Measurements from ENCODE around the gene ZCCHC8.
"Not testable (repeated sequence)": the region's sequence is repeated elsewhere in the genome, so short reads cannot be mapped to it uniquely, and the experiment has no call there.

The ZCCHC8 gene

DNA sequence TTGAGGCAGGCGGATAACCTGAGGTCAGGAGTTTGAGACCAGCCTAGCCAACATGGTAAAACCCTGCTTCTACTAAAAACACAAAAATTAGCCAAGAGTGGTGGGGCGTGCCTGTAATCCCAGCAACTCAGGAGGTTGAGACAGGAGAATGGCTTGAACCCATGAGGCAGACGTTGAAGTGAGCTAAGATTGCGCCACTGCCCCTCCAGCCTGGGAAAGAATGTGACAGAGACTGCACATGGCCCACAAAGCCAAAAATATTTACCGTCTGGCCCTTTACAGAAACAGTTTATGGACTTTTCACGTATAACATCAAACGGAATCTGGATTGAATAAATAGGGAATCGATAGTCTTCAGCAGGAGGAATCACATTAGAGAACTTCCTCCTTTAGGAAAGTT lies 22.5 kb upstream of the ZCCHC8 start:
- peak in 1 of 2 experiments; percentile 41 for DNase-seq (ENCODE audit: low read depth in 1 of 2, low spot score in 1 of 2)

GRCh38 chr12:122520676-122521075 lies 19.9 kb upstream of the ZCCHC8 start:
- DNase-seq (ENCODE audit: low read depth in 1 of 2, low spot score in 1 of 2): no peak
- in situ Hi-C loops (cut with HindIII; ENCODE audit: low pct_unique_long_range_greater_than_20kb, low sequenced_read_pairs): no loop called here
- no peak for TF ChIP-seq JUND (IDR thresholded peaks at IDR 0.05; ENCODE audit: low read depth)

More for the DNA sequence above, 22.5 kb upstream of the ZCCHC8 start:
- TF ChIP-seq JUND (IDR thresholded peaks at IDR 0.05; ENCODE audit: low read depth): no peak
- in situ Hi-C loops (cut with HindIII; ENCODE audit: low pct_unique_long_range_greater_than_20kb, low sequenced_read_pairs): no loop called here

DNA sequence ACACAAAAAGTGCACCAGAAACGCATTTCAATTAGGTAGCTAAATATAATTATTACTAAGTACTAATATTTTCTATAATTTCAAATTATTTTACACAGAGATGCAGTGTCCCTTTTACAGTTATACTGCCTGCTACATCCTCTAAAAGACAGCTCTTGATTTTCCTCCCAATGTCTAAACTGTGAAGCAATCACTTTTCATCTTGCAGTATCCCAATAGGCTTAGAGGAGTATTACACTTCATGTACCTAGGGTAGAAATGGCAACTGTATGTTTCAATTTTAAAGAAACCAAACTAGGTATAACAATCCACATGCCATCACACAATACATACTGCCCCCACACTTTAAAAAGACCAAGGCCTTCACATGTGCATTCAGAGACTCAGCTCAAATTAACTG lies 18.7 kb upstream of the ZCCHC8 start:
- no peak for DNase-seq (ENCODE audit: low read depth in 1 of 2, low spot score in 1 of 2)
- in situ Hi-C loops (cut with HindIII; ENCODE audit: low pct_unique_long_range_greater_than_20kb, low sequenced_read_pairs): no loop called here
- TF ChIP-seq JUND (IDR thresholded peaks at IDR 0.05; ENCODE audit: low read depth): no peak

GRCh38 chr12:122518908-122519307 lies 18.2 kb upstream of the ZCCHC8 start:
- TF ChIP-seq JUND (IDR thresholded peaks at IDR 0.05; ENCODE audit: low read depth): no peak
- no peak for DNase-seq (ENCODE audit: low read depth in 1 of 2, low spot score in 1 of 2)
- in situ Hi-C loops (cut with HindIII; ENCODE audit: low pct_unique_long_range_greater_than_20kb, low sequenced_read_pairs): no loop called here

- DNase-seq (ENCODE audit: low read depth in 1 of 2, low spot score in 1 of 2): no peak
- in situ Hi-C loops (cut with HindIII; ENCODE audit: low pct_unique_long_range_greater_than_20kb, low sequenced_read_pairs): no loop called here
- TF ChIP-seq JUND (IDR thresholded peaks at IDR 0.05; ENCODE audit: low read depth): no peak
These were observed 17.1 kb upstream of the ZCCHC8 start for GRCh38 chr12:122517877-122518276.

DNA sequence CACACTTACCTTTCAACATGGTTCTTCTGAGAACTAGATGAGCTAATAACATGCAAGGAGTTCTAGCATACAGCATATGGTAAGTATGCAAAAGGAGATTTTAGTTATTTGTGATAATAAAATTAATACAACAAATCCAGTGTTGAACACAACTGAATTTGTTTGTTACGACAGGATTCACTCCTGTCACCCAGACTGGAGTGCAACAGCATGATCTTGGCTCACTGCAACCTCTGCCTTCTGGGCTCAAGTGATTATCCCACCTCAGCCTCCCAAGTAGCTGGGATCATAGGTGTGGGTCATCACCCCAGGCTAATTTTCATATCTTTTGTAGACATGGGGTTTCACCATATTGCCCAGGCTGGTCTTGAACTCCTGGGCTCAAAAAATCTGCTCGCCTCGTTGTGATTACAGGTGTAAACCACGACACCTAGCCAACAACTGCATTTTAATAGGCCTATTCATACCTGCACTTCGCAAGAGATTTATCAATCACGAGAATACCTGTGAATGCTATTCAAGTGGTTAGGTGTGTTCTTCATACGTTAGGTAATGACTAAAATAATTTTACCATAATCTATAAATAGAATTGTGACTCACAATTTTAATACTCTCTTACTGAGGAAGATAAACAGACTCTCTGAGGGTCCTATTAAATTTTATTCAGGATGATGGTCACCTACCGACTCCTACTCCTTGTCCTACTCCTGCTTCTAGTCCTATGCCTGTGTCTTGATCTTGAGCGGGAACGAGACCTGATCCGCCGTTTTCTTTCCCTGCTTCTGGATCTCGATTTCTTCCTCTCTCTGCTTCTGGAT lies 16.0 kb upstream of the ZCCHC8 start:
- TF ChIP-seq JUND (IDR thresholded peaks at IDR 0.05; ENCODE audit: low read depth): no peak
- in situ Hi-C loops (cut with HindIII; ENCODE audit: low pct_unique_long_range_greater_than_20kb, low sequenced_read_pairs): no loop called here
- DNase-seq (ENCODE audit: low read depth in 1 of 2, low spot score in 1 of 2): no peak

- in situ Hi-C loops (cut with HindIII; ENCODE audit: low pct_unique_long_range_greater_than_20kb, low sequenced_read_pairs): no loop called here
- no peak for TF ChIP-seq JUND (IDR thresholded peaks at IDR 0.05; ENCODE audit: low read depth)
- DNase-seq (ENCODE audit: low read depth in 1 of 2, low spot score in 1 of 2): no peak
These were observed 14.5 kb upstream of the ZCCHC8 start for GRCh38 chr12:122515275-122515674.

- no peak for DNase-seq (ENCODE audit: low read depth in 1 of 2, low spot score in 1 of 2)
- in situ Hi-C loops (cut with HindIII; ENCODE audit: low pct_unique_long_range_greater_than_20kb, low sequenced_read_pairs): no loop called here
- TF ChIP-seq JUND (IDR thresholded peaks at IDR 0.05; ENCODE audit: low read depth): no peak
These were observed 12.9 kb upstream of the ZCCHC8 start for GRCh38 chr12:122513660-122514059.

DNA sequence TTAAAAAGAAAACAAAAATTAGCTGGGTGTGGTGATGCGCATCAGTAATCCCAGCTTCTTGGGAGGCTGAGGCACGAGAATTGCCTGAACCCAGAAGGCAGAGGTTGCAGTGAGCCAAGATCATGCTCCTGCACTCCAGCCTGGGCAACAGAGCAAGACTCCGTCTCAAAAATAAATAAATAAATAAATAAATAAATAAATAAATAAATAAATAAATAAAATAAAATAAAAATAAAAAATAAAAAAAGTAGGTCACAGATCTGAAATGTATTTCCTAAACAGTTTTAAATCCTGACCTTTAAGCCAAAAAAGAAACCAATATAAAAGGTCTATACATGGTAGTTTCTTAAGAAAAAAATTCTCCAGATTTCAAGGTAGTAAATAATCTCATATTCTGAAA lies 12.3 kb upstream of the ZCCHC8 start:
- not testable (repeated sequence) for DNase-seq (ENCODE audit: low read depth in 1 of 2, low spot score in 1 of 2)

DNA sequence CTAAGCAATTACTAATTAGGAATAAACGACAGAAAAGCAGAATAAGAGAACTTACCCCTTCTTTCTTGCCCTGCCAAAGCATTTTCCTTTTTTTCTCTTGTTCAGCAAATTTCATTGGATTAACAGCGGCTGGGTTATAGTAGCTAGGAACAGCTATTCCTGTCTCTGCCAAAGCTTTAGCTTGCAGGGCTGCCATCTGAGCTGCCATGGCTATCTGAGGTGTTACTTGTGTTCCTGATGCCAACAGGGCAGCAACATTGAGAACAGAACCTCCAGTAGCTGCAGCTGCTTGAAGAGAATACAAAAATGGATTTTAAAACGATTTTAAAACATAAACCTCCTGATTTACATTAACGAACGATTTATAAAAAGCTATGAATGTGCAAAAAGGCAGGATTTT lies 7.4 kb upstream of the ZCCHC8 start:
- DNase-seq (ENCODE audit: low read depth in 1 of 2, low spot score in 1 of 2): no peak
- TF ChIP-seq JUND (IDR thresholded peaks at IDR 0.05; ENCODE audit: low read depth): no peak
- in situ Hi-C loops (cut with HindIII; ENCODE audit: low pct_unique_long_range_greater_than_20kb, low sequenced_read_pairs): no loop called here

More for the DNA sequence above, 12.3 kb upstream of the ZCCHC8 start:
- in situ Hi-C loops (cut with HindIII; ENCODE audit: low pct_unique_long_range_greater_than_20kb, low sequenced_read_pairs): not testable (repeated sequence)

DNA sequence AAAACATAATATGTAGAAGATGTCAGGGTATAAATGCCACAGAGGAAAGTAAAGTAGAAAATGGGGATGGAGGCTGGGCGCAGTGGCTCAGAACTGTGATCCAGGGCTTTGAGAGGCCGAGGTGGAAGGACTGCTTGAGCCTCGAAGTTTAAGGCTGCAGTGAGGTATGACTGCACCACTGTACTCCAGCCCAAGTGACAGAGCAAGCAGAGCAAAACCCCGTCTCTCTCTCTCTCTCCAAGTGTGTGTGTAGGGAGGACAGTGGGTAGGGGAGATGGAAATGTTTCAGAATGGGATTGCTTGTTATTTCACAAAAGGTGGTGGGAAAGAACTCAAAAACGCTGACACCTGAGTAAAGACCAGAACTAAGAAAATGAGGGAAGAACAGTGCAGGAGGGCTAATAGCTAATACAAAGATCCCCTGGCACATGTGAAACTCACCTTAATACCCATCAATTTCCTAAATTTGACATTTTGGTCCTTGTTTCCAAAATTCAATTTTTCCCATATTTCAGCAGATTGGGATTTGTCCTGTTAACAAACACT lies 5.7 kb upstream of the ZCCHC8 start:
- DNase-seq (ENCODE audit: low read depth in 1 of 2, low spot score in 1 of 2): no peak
- no peak for TF ChIP-seq JUND (IDR thresholded peaks at IDR 0.05; ENCODE audit: low read depth)
- in situ Hi-C loops (cut with HindIII; ENCODE audit: low pct_unique_long_range_greater_than_20kb, low sequenced_read_pairs): no loop called here

GRCh38 chr12:122505419-122506051 lies 4.8 kb upstream of the ZCCHC8 start:
- no peak for TF ChIP-seq JUND (IDR thresholded peaks at IDR 0.05; ENCODE audit: low read depth)
- in situ Hi-C loops (cut with HindIII; ENCODE audit: low pct_unique_long_range_greater_than_20kb, low sequenced_read_pairs): no loop called here
- no peak for DNase-seq (ENCODE audit: low read depth in 1 of 2, low spot score in 1 of 2)
